Gastroesophageal sphincter (tissue), 3 donors: ENCODE measurements around the gene TRABD2B.

Source experiments
- POLR2A ChIP-seq, 2 donors: fragments of 450-650 bp; IDR thresholded peaks; one replicate each; pipeline ENCODE4 v1.6.1; 2017; ENCODE audit warnings: antibody characterized with exemption in 2 of 2, mild to moderate bottlenecking in 2 of 2, moderate library complexity in 1 of 2
- POLR2AphosphoS5 ChIP-seq: sonication (generic); formaldehyde crosslinking; IDR thresholded peaks from one replicate; pipeline ENCODE4 v1.6.1; 2017; ENCODE audit warnings: antibody characterized with exemption
- TF ChIP-seq, protein P1 (sequence below), 4 experiments: fragments of 200-600 bp in 2 of 4; fragments of 450-650 bp in 2 of 4; sonication (generic) in 1 of 4; IDR thresholded peaks; one replicate each; pipeline ENCODE4 v1.5.1; 2017 to 2019; ENCODE audit warnings: antibody characterized with exemption in 4 of 4, mild to moderate bottlenecking in 2 of 4, moderate library complexity in 2 of 4

DNA sequence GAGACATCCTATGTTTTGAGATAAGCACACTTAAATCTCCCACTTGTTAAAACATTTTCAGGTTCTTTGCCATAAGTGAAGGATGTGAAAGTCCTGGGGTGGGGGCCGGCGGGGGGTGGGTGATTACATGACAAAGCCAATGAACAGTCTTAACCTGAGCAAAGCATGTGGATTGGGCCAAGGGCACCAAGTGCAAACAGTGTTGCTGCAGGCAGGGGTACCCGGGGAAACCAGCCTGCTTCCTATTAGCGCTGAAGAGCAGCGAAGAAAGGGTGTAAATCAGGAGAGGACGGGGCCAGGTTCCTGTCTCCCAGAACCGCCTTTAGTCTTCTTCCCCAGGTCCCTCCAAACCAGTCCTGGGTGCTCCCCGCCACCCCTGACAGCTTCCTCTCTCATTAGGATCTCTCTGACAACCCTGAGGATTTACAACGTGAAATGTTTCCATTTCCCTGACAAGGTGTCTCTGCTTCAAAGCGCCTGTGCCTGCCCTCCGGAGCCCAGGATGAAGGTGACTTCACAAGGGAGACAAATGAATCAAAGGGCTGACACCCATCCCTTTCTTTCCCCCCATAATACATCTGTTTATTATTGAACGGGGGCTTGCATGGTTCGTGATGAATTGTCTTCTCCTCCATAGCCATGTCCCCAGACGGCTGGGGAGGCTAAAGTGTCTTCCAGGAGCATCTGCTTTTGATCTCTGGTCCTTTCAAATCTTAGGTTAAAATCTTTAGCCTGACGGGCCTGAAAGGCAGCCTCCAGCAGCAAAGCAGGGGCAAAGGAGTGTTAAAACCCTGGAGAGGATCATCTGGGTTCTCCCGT is 109.5 kb downstream of the TRABD2B start:
- TF ChIP-seq, protein P1, sequence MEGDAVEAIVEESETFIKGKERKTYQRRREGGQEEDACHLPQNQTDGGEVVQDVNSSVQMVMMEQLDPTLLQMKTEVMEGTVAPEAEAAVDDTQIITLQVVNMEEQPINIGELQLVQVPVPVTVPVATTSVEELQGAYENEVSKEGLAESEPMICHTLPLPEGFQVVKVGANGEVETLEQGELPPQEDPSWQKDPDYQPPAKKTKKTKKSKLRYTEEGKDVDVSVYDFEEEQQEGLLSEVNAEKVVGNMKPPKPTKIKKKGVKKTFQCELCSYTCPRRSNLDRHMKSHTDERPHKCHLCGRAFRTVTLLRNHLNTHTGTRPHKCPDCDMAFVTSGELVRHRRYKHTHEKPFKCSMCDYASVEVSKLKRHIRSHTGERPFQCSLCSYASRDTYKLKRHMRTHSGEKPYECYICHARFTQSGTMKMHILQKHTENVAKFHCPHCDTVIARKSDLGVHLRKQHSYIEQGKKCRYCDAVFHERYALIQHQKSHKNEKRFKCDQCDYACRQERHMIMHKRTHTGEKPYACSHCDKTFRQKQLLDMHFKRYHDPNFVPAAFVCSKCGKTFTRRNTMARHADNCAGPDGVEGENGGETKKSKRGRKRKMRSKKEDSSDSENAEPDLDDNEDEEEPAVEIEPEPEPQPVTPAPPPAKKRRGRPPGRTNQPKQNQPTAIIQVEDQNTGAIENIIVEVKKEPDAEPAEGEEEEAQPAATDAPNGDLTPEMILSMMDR (IDR thresholded peaks at IDR 0.05): no peak
- TF ChIP-seq POLR2A (IDR thresholded peaks at IDR 0.05) (no peak), POLR2AphosphoS5 (no peak)
